Measurements from ENCODE around the gene MYL6B.

- TF ChIP-seq CTCF (IDR thresholded peaks at IDR 0.05) (no peak), POLR2AphosphoS5 (IDR thresholded peaks at IDR 0.05) (peak; percentile 11 to 56 (median 44)), POLR2A (IDR thresholded peaks at IDR 0.05) (no peak)
Measured at GRCh38 chr12:56162468-56163290, 10.3 kb downstream of the MYL6B start.

Data from breast epithelium (tissue), 3 donors.